HG03520 (cell line): ENCODE results near the gene AP2A1.
"Not testable (repeated sequence)": the region's sequence is repeated elsewhere in the genome, so short reads cannot be mapped to it uniquely, and the experiment has no call there.

Experiments
- ATAC-seq: cut with Tn5 transposase; IDR thresholded peaks from one replicate; pipeline ENCODE4 v1.9.1; 2021; ENCODE audit warnings: mild to moderate bottlenecking, moderate library complexity; ENCODE audit not compliant: unreplicated experiment

The AP2A1 gene

GRCh38 chr19:49811328-49811727, 44.5 kb downstream of the AP2A1 start:
- ATAC-seq: no peak

GRCh38 chr19:49812452-49812996, 45.7 kb downstream of the AP2A1 start:
- ATAC-seq: no peak

- ATAC-seq: peak; percentile 43
Measured at GRCh38 chr19:49812997-49813861, 46.4 kb downstream of the AP2A1 start, which contains the start of gene FUZ. Gene FUZ, minus strand, starts transcription at chr19:49813292. Its CDS starts 186 bp downstream, at chr19:49813106.

GRCh38 chr19:49814010-49814409, 47.2 kb downstream of the AP2A1 start:
- ATAC-seq: no peak

- ATAC-seq: no peak
Measured at GRCh38 chr19:49816590-49816989, 49.8 kb downstream of the AP2A1 start.

- ATAC-seq: peak; percentile 59
Measured at GRCh38 chr19:49817964-49818648, 51.3 kb downstream of the AP2A1 start, which contains the start of gene MED25. Gene MED25, plus strand, starts transcription at chr19:49818289. Its CDS starts 53 bp downstream, at chr19:49818342.

GRCh38 chr19:49818649-49819370, 52.0 kb downstream of the AP2A1 start:
- ATAC-seq: no peak

GRCh38 chr19:49819452-49820115, 52.8 kb downstream of the AP2A1 start:
- not testable (repeated sequence) for ATAC-seq

- ATAC-seq: no peak
Measured at GRCh38 chr19:49820125-49820524, 53.3 kb downstream of the AP2A1 start.

GRCh38 chr19:49823472-49823871, 56.7 kb downstream of the AP2A1 start:
- ATAC-seq: no peak

GRCh38 chr19:49824662-49825061, 57.9 kb downstream of the AP2A1 start:
- no peak for ATAC-seq

- ATAC-seq: no peak
Measured at GRCh38 chr19:49827034-49827433, 60.2 kb downstream of the AP2A1 start.

GRCh38 chr19:49829200-49829599, 62.4 kb downstream of the AP2A1 start:
- no peak for ATAC-seq

- ATAC-seq: no peak
Measured at GRCh38 chr19:49829721-49830120, 62.9 kb downstream of the AP2A1 start.

- ATAC-seq: no peak
Measured at GRCh38 chr19:49830766-49831165, 64.0 kb downstream of the AP2A1 start.

GRCh38 chr19:49831592-49831991, 64.8 kb downstream of the AP2A1 start:
- no peak for ATAC-seq

GRCh38 chr19:49832556-49832955, 65.8 kb downstream of the AP2A1 start:
- no peak for ATAC-seq

- ATAC-seq: no peak
Measured at GRCh38 chr19:49833599-49833998, 66.8 kb downstream of the AP2A1 start.

GRCh38 chr19:49835562-49835961, 68.8 kb downstream of the AP2A1 start:
- no peak for ATAC-seq
